GM18507 (cell line): Measurements from ENCODE around the gene TSPAN11.

ENCODE experiments used
- DNase-seq: peaks from one replicate; pipeline ENCODE4 v3.0.0; 2011; ENCODE audit warnings: low read depth; ENCODE audit not compliant: insufficient read length; ENCODE audit errors: extremely low spot score
- FAIRE-seq: peaks from 2 replicates; lab custom pipeline; 2011; peaks lifted over from hg19 to GRCh38; lab: Jason Lieb, UNC

TSPAN11 gene

GRCh38 chr12:30953257-30953656, 26.7 kb downstream of the TSPAN11 start:
- DNase-seq (no peak), FAIRE-seq (no peak)

GRCh38 chr12:30953951-30954751, 27.6 kb downstream of the TSPAN11 start:
- no peak for DNase-seq

GRCh38 chr12:30955214-30955613, 28.7 kb downstream of the TSPAN11 start:
- DNase-seq = no peak
- FAIRE-seq = no peak

More at GRCh38 chr12:30953951-30954751, 27.6 kb downstream of the TSPAN11 start:
- FAIRE-seq = no peak

GRCh38 chr12:30959110-30959710, 32.7 kb downstream of the TSPAN11 start:
- no peak for FAIRE-seq
- DNase-seq = no peak

- no peak for DNase-seq
- FAIRE-seq = no peak
Observed at GRCh38 chr12:30959778-30960177, 33.2 kb downstream of the TSPAN11 start.

- FAIRE-seq (no peak), DNase-seq (no peak)
Observed at GRCh38 chr12:30961030-30961429, 34.5 kb downstream of the TSPAN11 start.

- DNase-seq (no peak), FAIRE-seq (no peak)
Observed at GRCh38 chr12:30962047-30962446, 35.5 kb downstream of the TSPAN11 start.

GRCh38 chr12:30963709-30964564, 37.4 kb downstream of the TSPAN11 start:
- DNase-seq (no peak), FAIRE-seq (no peak)

- no peak for FAIRE-seq
- no peak for DNase-seq
Observed at GRCh38 chr12:30964896-30965612, 38.5 kb downstream of the TSPAN11 start.

GRCh38 chr12:30965613-30965985, 39.1 kb downstream of the TSPAN11 start:
- DNase-seq (no peak), FAIRE-seq (no peak)

GRCh38 chr12:30967026-30967425, 40.5 kb downstream of the TSPAN11 start:
- DNase-seq (no peak), FAIRE-seq (no peak)

GRCh38 chr12:30968211-30968610, 41.7 kb downstream of the TSPAN11 start:
- FAIRE-seq (no peak), DNase-seq (no peak)

- no peak for FAIRE-seq
- DNase-seq = no peak
Observed at GRCh38 chr12:30969006-30969405, 42.5 kb downstream of the TSPAN11 start.

GRCh38 chr12:30969606-30970395, 43.3 kb downstream of the TSPAN11 start:
- FAIRE-seq (no peak), DNase-seq (no peak)

- no peak for FAIRE-seq
- DNase-seq = no peak
Observed at GRCh38 chr12:30970559-30971197, 44.1 kb downstream of the TSPAN11 start.

- FAIRE-seq (no peak), DNase-seq (no peak)
Observed at GRCh38 chr12:30972035-30972434, 45.5 kb downstream of the TSPAN11 start.

- no peak for DNase-seq
- FAIRE-seq = no peak
Observed at GRCh38 chr12:30973175-30973574, 46.6 kb downstream of the TSPAN11 start.

GRCh38 chr12:30973830-30974229, 47.3 kb downstream of the TSPAN11 start:
- DNase-seq = no peak
- no peak for FAIRE-seq
